ENCODE results near the gene PI16.
A peak's percentile ranks its signal among the peaks of the same experiment; 100 is the strongest.

Gene PI16, protein sequence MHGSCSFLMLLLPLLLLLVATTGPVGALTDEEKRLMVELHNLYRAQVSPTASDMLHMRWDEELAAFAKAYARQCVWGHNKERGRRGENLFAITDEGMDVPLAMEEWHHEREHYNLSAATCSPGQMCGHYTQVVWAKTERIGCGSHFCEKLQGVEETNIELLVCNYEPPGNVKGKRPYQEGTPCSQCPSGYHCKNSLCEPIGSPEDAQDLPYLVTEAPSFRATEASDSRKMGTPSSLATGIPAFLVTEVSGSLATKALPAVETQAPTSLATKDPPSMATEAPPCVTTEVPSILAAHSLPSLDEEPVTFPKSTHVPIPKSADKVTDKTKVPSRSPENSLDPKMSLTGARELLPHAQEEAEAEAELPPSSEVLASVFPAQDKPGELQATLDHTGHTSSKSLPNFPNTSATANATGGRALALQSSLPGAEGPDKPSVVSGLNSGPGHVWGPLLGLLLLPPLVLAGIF

DNA sequence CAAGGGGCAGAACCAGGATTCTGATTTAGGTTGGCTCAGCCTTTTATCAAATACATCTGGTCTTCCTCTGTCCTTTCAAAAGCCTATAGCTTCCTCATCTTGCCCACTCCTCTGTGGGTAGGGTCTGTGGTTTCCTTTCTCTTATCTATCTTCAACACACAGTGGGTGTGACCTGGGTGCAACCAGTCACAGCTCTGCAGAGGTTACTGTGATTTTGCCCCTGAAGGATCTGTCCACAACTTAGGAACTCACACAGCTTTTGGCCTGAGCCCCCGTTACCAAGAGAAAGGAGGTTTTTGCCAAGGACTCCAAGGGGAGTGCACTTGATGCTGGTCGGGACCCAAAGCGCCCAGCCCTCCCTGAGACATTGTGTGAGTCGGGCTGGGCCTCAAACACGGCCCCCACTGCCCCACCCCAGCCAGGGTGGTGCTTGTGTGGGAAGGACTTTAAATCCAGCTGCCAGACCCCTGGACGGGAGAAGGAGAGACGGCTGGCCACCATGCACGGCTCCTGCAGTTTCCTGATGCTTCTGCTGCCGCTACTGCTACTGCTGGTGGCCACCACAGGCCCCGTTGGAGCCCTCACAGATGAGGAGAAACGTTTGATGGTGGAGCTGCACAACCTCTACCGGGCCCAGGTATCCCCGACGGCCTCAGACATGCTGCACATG lies at the start of gene PI16:
Gene PI16, plus strand, starts transcription at position 477 of the 670 bp plus-strand sequence. Its CDS starts 23 bp downstream, at position 500.
- peak; percentile 54 for DNase-seq (ENCODE audit: low spot score)

DNA sequence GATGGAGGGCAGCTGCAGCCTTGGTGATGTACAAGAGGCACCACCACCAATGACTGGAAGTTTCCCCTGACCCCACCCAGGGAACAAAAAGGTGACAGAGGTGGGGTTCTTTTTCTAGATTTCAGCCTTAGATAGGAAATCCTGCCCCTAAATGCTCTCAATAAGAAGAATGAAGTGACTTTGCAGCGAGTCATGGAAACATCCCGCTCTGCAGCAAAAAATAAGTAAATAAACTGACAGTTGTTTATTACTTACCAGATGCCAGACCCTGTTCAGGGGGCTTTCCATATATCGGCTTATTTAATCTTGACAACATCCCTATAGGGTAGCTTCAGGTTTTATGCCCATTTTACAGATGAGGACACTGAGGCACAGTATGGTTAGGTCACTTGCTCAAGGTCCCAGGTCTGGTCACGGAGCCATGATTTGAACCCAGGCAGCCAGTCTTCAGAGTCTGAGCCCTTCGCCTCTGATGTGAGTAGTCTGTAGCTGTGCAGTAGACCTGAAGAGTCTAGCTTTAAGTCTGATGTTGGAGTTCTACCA lies 49.6 kb upstream of the PI16 start:
- no peak for DNase-seq (ENCODE audit: low spot score)

DNA sequence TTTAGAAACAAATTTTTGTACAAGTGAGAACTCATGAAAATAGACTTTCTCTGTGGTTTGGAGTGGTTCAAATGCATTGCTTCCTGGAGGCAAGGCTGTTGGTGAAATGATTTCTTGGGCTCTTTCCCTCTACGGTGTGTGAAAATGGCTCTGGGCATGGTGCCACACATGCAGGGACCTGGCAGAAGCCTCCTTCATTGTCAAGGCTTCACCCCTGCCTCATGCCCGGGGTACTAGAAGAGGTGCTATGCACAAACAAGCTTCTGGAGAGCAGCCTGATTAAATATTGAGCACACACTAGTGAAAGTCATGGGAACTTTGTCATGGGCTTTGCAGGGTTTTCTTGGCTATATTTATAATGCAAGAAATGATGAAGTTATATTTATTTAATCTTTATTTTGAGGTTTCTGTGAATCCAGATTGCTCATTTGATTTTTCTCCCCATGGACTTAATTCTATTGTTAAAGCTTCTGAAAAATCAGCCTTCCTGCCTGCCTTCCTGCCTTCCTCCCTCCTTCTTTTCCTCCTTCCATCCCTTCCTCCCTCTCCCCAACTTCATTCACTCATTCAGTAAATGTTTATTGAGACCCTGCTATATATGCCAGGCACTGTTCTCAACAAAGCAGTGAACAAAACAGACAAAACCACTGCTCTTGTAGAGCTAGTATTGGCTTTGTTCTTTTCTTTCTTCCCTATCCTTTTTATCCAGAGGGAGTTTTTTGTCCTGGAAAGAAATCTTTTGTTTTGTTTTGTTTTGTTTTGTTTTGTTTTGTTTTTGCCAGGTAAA lies 47.8 kb upstream of the PI16 start:
- DNase-seq (ENCODE audit: low spot score): no peak

DNA sequence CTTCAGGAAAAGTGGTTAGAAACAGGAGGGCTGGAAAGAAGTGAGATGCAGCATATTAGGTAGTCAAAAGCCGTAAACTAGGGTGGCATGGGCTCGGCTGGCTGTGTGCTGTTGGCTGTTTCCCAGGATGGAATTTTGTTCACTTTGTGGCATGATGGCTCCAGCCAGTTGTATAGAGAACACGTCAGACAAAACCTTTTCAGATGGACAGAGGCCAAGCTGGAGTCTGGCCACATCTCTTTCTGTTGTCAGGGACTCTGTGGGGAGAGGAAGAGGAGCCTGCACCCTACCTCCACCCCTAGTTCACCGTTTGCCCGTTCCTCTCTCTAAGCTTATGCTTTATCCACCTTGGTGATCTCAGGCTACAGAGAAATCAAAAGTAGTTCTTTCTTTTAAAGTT lies 46.8 kb upstream of the PI16 start:
- DNase-seq (ENCODE audit: low spot score): no peak

DNA sequence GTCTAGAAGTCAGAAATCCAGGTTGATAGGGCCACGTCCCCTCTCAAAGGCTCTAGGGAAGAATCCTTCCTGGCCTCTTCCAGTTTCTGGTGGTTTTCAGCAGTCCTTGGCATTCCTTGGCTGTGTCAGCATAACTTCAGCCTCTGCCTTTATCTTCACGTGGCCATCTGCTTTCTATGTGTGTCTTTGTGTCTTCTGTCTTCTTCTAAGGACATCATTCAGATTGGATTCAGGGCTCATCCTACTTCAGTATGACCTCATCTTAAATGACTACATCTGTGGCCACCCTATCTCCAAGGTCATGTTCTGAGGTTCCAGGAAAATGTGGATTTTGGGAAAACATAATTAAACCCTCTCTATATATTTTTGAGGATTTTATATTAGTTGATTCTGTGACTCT lies 45.8 kb upstream of the PI16 start:
- no peak for DNase-seq (ENCODE audit: low spot score)

DNA sequence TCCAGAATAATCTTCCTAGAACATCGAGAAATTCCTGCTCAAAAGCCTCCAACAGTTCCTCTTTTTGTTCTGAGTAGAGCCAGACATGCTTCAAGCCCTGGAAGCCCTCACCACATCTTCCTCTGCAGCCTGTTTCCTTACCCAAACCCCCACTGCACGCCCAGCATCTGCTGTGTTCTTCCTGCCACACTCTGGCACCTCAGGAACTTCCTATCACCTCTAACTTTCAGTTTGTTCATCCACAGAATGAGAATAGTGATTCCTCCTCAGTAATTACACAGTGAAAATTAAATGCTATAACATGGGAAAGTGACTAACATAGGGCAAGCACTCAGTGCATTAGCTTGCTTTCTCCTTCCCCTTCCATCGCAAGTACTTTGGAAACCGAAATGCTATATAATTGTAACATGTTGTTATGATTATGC lies 42.5 kb upstream of the PI16 start:
- DNase-seq (ENCODE audit: low spot score): peak; percentile 53

DNA sequence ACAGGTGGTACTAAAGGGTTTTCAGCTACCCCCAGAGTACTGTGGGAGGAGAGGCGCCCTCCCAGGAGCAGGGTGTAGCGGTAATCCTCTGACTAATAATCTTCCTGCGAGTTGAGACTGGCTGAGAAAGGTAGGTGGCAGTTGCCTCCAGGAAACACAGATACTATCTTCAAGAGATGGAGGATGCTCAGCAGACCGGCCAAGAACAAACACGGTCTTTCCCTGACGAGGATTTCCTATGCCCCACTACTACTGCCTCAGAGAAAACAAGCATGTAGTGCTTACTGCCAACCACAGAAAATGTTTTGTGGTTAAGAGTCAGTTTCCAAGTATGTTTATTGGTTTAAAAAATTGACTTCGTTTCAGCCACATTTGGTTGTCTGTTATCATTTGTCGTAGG lies 42.0 kb upstream of the PI16 start:
- peak; percentile 72 for DNase-seq (ENCODE audit: low spot score)

DNA sequence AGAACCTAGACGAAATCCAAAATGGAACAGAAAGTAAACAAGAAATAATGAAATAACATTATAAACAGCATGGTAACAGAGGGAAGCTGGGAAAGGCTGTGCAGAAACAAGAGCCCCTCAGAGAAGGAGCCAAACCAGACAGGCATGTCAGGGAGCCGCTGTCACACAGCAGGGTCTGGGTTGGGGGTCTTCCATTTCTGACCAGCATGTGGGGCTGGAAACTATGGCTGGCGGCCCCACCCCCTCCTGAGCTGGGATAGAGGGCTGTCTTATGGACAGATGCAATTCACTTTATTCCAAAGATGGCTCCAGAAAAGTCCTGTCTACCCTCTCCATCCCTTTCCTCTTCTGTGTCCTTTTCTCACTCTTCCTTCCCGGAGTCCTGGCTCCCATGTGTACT lies 41.5 kb upstream of the PI16 start:
- no peak for DNase-seq (ENCODE audit: low spot score)

DNA sequence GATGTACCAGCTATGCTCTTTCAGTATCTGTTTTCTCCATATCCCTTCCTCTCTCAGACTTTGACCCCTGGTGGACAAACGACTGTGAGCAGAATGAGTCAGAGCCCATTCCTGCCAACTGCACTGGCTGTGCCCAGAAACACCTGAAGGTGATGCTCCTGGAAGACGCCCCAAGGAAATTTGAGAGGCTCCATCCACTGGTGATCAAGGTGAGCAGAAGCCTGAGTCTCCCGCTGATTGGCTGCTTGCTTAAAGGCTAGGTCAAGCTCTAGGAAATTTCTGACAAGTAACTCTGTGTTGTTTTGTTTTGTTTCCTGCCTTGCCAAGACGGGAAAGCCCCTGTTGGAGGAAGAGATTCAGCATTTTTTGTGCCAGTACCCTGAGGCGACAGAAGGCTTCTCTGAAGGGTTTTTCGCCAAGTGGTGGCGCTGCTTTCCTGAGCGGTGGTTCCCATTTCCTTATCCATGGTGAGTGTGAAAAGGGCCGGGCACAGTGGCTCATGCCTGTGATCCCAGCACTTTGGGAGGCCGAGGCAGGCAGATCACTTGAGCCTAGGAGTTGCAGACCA lies 40.2 kb upstream of the PI16 start:
- DNase-seq (ENCODE audit: low spot score): peak; percentile 39

DNA sequence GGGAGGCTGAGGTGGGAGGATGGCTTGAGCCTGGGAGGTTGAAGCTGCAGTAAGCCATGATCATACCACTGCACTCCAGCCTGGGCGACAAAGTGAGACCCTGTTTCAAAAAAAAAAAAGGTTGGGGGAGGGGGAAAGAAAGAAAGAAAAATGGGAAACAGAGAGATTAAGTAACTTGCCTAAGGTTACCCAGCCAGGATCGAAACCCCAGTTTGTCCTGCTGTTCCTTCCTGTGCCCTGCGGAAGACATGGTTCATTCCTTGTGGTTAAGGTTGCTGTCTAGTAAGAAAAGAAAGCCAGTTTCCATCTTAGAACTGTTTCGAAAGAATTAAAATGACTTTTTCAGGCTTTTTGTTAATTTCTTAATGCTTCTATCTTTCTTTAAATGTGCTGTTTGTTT lies 38.9 kb upstream of the PI16 start:
- DNase-seq (ENCODE audit: low spot score): no peak

DNA sequence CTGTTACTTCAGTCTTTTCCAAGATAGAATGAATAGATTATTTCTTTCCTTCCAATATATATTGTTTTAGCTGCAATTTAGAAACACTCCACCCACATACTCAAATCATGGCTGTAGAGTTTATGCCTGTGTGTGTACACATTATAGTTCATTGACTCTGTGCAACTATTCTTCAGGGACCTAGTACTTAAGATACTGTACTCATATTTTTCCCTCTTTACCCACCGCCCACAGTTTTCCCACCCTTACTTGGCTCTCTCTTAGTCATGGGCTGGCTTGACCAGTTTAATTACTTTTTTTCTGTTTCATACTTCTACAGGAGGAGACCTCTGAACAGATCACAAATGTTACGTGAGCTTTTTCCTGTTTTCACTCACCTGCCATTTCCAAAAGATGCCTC lies 38.4 kb upstream of the PI16 start:
- DNase-seq (ENCODE audit: low spot score): no peak

DNA sequence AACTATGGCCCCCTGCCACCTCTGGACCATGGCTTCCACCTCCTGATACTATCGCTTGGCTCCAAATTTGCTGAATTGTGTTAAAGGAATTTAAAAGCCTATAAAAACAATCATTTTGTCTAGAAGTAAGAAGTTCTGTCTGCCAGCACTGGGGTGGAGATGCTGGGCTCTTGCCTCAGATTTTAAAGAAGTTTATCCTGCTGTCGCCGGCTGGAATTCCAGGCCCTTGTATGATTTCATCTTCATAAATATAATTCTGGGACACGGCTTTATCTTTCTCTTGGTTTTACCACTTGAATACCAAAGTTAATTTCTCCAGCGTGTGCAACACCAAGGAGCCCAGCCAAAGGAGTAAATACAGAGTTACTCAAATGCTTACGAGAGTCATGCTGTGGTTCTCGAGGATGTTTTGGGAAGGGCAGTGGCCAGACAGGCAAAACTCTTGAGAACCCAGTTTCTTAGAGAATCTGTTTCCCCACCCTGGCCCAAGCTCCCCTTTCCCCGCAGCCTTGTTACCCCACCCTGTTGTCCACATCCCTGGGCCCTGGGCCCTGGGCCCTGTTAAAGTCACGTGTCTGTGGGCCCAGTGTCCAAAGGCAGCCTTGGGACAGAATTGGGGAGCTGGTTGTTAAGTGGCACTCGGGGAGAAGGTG lies 36.9 kb upstream of the PI16 start:
- no peak for DNase-seq (ENCODE audit: low spot score)

DNA sequence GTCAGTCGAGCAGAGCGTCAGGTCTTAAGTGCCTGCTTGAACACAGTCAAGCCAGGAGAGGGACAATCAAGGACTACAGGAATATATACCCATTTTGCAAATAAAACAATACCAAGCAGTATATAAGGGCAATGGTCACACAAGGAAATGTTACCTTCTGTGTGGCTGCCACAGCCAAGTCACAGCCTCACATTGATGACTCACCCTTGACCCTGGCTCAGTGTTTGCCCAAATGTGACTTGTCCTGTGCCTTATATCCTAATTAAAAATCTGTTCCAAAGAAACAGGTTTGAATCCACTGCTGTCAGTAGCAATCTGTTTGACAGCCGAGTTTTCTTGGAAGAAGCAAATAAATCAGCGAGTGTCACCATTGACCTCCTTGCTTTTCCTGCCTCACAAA lies 34.5 kb upstream of the PI16 start:
- DNase-seq (ENCODE audit: low spot score): no peak

DNA sequence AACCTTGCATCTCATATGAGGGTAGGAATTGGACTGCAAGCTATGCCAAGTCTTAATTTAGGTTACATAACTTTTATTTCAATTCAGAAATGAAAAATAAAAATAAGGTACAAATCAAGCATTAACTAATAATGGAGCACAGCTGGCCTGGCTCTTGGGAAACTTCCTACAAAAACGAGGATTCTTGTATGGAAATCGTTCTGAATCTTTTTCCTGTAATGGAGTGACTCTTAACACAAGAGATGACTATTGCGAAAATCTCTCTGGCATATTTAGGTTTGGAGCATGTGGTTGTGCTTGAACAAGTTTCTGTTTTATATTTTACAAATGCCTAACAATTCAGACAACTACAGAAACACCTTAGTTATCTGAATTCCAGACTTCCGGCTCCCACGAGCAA lies 34.0 kb upstream of the PI16 start:
- DNase-seq (ENCODE audit: low spot score): no peak

DNA sequence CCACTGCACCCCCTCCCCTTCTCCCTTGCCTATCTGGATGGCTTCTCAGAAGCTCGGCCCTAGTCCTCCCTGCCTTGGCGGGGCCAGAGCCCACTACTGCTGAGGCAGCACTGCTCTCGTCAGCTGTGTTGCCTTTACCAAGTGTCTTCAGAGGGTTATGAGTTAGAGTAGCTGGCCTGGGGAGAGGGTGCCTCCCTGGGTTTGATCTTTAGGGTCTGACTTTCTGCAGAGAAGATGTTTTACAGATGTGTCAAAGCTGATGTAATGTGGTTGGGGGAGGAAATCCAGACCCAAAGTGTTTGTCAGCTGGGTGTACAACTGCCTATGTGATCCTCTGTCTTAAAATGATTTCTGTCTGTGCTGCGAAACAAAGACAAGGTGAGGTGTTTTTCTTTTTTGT lies 30.4 kb upstream of the PI16 start:
- DNase-seq (ENCODE audit: low spot score): no peak

DNA sequence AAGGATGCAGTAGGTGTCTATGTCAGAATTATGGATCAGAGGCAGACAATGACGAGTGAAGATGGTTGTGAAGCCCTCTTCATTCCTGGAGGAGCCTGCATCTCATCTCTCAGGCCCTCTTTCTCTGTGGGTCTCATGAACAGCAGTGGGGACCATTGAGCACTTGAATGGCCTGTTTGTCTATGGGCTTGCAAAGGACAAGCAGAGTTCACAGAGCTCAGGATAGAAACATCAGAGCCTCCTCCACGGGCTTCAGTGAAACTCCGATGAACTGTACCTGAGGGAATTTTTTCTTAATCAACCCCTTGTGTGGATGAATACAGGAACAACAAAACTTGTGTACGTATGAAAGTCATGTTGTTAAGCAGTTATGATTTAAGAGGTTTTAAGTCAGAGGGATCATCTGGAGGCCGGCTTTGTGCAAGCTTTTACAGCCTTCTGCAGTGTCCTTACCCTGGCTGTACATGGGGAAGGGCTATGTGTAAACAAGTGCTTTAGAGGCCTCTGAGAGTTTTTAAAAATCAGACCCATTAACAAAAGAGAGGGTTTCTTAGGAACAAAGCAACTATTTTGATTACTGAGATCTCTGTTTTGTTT lies 29.7 kb upstream of the PI16 start:
- DNase-seq (ENCODE audit: low spot score): no peak

DNA sequence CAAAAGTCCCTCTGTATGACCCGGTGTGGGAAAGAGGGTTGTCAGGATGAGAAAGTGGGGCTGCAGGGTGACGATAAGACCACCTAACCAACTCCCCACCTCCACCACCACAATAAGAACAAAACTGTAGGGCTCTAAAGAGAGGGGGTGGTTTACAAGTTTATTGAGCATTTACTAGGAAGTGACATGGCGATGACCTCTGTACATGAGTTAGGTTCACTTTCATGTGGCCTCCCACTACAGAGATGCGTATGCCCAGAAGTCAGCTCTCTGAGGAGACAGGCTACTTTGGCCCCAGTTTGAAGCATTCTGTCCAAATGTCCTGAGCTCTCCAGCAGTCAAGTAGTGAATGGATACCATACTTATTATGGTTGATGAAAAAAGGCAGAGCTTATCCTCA lies 28.7 kb upstream of the PI16 start:
- no peak for DNase-seq (ENCODE audit: low spot score)

DNA sequence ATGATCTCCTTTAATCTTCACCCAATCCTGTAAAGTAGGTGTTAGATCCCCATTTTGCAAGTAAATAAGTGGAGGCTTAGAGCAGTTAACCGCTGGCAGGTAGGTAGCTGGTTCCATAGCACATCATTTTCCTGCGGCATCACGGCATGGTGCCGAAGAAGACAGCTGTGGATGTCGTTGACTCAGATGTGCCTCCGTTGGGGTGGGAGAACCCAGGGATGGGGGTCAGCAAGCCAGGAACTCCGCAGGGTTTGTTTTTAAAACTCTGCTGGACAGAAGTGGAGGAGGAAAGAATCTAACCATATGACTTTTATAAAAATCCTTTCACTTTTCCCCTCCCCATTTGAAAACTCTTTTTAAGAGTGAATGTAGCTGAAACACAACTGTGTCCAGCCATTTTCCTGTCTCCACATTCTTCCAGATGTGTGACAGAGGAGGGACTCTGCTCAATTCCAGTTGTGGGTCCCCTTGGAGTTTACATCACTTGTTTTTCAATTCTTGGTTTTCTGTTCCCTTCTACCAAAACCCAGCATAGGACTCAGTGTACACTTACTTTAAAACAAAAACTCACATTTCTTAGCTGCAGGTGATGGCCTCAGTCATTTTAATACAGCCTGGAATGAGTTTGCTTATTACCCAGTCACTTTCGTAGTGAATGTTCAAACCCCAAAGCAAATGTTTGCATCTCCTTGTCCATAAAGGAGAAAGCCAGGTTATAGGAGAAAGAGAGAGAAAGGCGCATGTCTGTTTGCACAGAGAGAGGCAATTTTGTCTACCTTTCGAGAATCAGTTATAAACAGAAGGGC lies 27.6 kb upstream of the PI16 start:
- DNase-seq (ENCODE audit: low spot score): no peak

DNA sequence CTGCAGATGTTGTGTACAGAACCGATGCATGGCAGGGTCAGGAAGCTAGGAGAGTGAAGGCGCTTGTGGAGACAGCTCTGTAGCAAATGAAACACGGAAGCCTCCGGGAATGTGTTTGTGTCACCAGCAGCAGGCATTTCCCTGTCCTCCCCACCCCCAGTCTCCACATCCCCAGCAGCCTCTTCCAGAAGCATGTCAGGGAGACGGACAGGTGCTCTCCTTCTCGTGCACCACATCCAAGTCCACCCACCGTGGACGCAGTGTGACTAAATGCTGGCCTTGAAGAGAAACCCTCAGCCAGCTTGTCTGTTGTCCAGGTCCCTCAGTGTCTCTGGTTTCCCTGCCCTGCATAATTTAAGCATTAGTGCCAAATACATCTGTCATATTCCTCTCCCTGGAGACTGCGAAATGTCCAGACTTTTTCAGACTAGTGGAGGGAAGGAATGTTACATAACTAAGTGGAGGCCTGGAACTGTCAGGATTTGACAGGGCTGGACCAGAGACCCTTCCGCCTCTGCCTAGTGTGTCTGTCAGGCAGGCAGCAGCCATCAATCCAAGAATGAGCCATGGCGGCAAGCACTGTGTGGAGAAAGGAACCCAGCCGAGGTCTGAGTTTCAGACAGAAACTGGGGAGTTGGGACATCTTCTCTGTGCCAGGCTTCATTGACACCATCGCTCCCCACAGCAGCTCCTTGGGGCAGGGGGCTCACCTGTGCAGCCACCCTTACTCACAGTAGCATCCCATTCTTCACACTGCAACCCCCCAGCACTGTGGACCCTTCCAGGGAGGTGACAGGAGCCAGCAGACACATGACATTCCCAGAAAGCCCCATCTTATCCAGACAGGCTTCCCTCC lies 26.6 kb upstream of the PI16 start:
- DNase-seq (ENCODE audit: low spot score): no peak

All from CD4-positive, alpha-beta T cell treated with Interleukin-6 at 100 ng/mL for 8 hours (primary cell).